SK-N-SH treated with all-trans-retinoic acid at 6 μM for 48 hours (cell line): Measurements from ENCODE around the gene PTPRO.

Source experiments
- ATAC-seq: fragments of 200-7000 bp; cut with Tn5 transposase; 3 replicates; pipeline ENCODE4 v1.9.1; 2020; ENCODE audit warnings: mild to moderate bottlenecking, moderate library complexity
- BACH2 ChIP-seq: fragments of 250-450 bp; sonication (Bioruptor Pico); IDR thresholded peaks from 2 replicates; pipeline ENCODE4 v1.9.0; 2021; ENCODE audit warnings: mild to moderate bottlenecking, borderline replicate concordance
- CREB5 ChIP-seq: fragments of 250-450 bp; sonication (Bioruptor Pico); IDR thresholded peaks from 2 replicates; pipeline ENCODE4 v1.5.1; 2020; ENCODE audit warnings: low read depth, mild to moderate bottlenecking, moderate library complexity
- CSDC2 ChIP-seq: fragments of 250-450 bp; sonication (Bioruptor Pico); IDR thresholded peaks from 2 replicates; pipeline ENCODE4 v1.5.0; 2020; ENCODE audit warnings: mild to moderate bottlenecking, moderate library complexity
- ESRRG ChIP-seq: fragments of 250-450 bp; sonication (Bioruptor Pico); IDR thresholded peaks from 2 replicates; pipeline ENCODE4 v1.6.1; 2021; ENCODE audit warnings: mild to moderate bottlenecking
- GLIS3 ChIP-seq: fragments of 250-450 bp; sonication (Bioruptor Pico); IDR thresholded peaks from 2 replicates; pipeline ENCODE4 v1.5.0; 2020; ENCODE audit warnings: mild to moderate bottlenecking, moderate library complexity
- ISL1 ChIP-seq: fragments of 250-450 bp; sonication (Bioruptor Pico); IDR thresholded peaks from 2 replicates; pipeline ENCODE4 v2.1.2; 2022; ENCODE audit warnings: mild to moderate bottlenecking, moderate library complexity
- OSR1 ChIP-seq: fragments of 250-450 bp; sonication (Bioruptor Pico); IDR thresholded peaks from 2 replicates; pipeline ENCODE4 v1.8.0; 2022; ENCODE audit warnings: moderate library complexity, mild to moderate bottlenecking, inconsistent platforms
- PATZ1 ChIP-seq: fragments of 250-450 bp; sonication (Bioruptor Pico); IDR thresholded peaks from 2 replicates; pipeline ENCODE4 v1.8.0; 2020; ENCODE audit warnings: mild to moderate bottlenecking, moderate library complexity, borderline replicate concordance
- POU6F1 ChIP-seq: fragments of 250-450 bp; sonication (Bioruptor Pico); IDR thresholded peaks from 2 replicates; pipeline ENCODE4 v1.8.0; 2021; ENCODE audit warnings: low read depth, mild to moderate bottlenecking, moderate library complexity, borderline replicate concordance
- PPARA ChIP-seq: fragments of 250-450 bp; sonication (Bioruptor Pico); IDR thresholded peaks from 2 replicates; pipeline ENCODE4 v1.5.0; 2020; ENCODE audit warnings: mild to moderate bottlenecking, borderline replicate concordance
- RARB ChIP-seq: fragments of 250-450 bp; sonication (Bioruptor Pico); IDR thresholded peaks from 2 replicates; pipeline ENCODE4 v1.8.0; 2021; ENCODE audit warnings: mild to moderate bottlenecking, moderate library complexity
- TCF4 ChIP-seq: fragments of 250-450 bp; sonication (Bioruptor Pico); IDR thresholded peaks from 2 replicates; pipeline ENCODE4 v1.8.0; 2021; ENCODE audit warnings: mild to moderate bottlenecking, moderate library complexity, borderline replicate concordance
- TOX ChIP-seq: fragments of 250-450 bp; sonication (Bioruptor Pico); IDR thresholded peaks from 2 replicates; pipeline ENCODE4 v1.8.0; 2021; ENCODE audit warnings: mild to moderate bottlenecking, moderate library complexity, borderline replicate concordance
- TSHZ2 ChIP-seq: fragments of 250-450 bp; sonication (Bioruptor Pico); IDR thresholded peaks from 2 replicates; pipeline ENCODE4 v1.5.0; 2020; ENCODE audit warnings: mild to moderate bottlenecking, moderate library complexity
- ZFP3 ChIP-seq: fragments of 250-450 bp; sonication (Bioruptor Pico); IDR thresholded peaks from 2 replicates; pipeline ENCODE4 v1.5.0; 2020; ENCODE audit warnings: mild to moderate bottlenecking, moderate library complexity
- ZFP30 ChIP-seq: fragments of 450-650 bp; formaldehyde crosslinking; IDR thresholded peaks from 2 replicates; pipeline ENCODE4 v1.5.0; 2022; ENCODE audit warnings: mild to moderate bottlenecking, moderate library complexity
- ZNF565 ChIP-seq: fragments of 450-650 bp; formaldehyde crosslinking; conservative IDR thresholded peaks from 2 replicates; pipeline ENCODE4 v1.5.0; 2020; ENCODE audit warnings: low read depth, mild to moderate bottlenecking, moderate library complexity
- ZNF8 ChIP-seq: fragments of 450-650 bp; formaldehyde crosslinking; IDR thresholded peaks from 2 replicates; pipeline ENCODE4 v1.5.0; 2020; ENCODE audit warnings: mild to moderate bottlenecking, moderate library complexity

Gene PTPRO

GRCh38 chr12:15627995-15628945 is 306.0 kb downstream of the PTPRO start:
- ATAC-seq, result peak; percentile 48
- TF ChIP-seq TOX, result no peak
- TF ChIP-seq PATZ1 (CRISPR knock-in tag), result no peak
- no peak for TF ChIP-seq RARB (CRISPR knock-in tag)
- no peak for TF ChIP-seq TSHZ2 (CRISPR knock-in tag)
- TF ChIP-seq ESRRG (CRISPR knock-in tag), result no peak
- no peak for TF ChIP-seq TCF4
- TF ChIP-seq CSDC2 (CRISPR knock-in tag), result 0 out of 2 replicates have a peak, but pooled peaks have one; percentile 58

- ATAC-seq, result peak; percentile 93
- TF ChIP-seq CSDC2 (CRISPR knock-in tag) (peak; percentile 78; the same call in 1 of the 2 replicates), ZFP30 (CRISPR knock-in tag) (no peak), ZFP3 (CRISPR knock-in tag) (peak; percentile 52), TOX (no peak), ISL1 (CRISPR knock-in tag) (peak; percentile 68)
Observed at GRCh38 chr12:15629108-15629507, 306.8 kb downstream of the PTPRO start.

GRCh38 chr12:15629761-15630160 is 307.5 kb downstream of the PTPRO start:
- ATAC-seq, result peak; percentile 29

GRCh38 chr12:15631007-15631715 is 308.9 kb downstream of the PTPRO start:
- peak; percentile 33 for ATAC-seq
- TF ChIP-seq ESRRG (CRISPR knock-in tag) (no peak), ISL1 (CRISPR knock-in tag) (peak; percentile 9; the same call in 1 of the 2 replicates), ZFP30 (CRISPR knock-in tag) (no peak), ZFP3 (CRISPR knock-in tag) (no peak)

More at GRCh38 chr12:15629761-15630160, 307.5 kb downstream of the PTPRO start:
- no peak for TF ChIP-seq POU6F1 (CRISPR knock-in tag)
- no peak for TF ChIP-seq ZNF565 (CRISPR knock-in tag)
- 0 out of 2 replicates have a peak, but pooled peaks have one; percentile 45 for TF ChIP-seq ZFP3 (CRISPR knock-in tag)
- TF ChIP-seq ZFP30 (CRISPR knock-in tag), result no peak
- TF ChIP-seq, all 23 proteins: peak for 1

- no peak for ATAC-seq
- TF ChIP-seq PATZ1 (CRISPR knock-in tag) (no peak), PPARA (no peak), ZNF8 (CRISPR knock-in tag) (no peak), BACH2 (CRISPR knock-in tag) (no peak), GLIS3 (CRISPR knock-in tag) (no peak), ZFP30 (CRISPR knock-in tag) (no peak), CREB5 (no peak), TCF4 (no peak), OSR1 (CRISPR knock-in tag) (no peak), TOX (no peak), TSHZ2 (CRISPR knock-in tag) (no peak)
Observed at GRCh38 chr12:15632708-15633107, 310.4 kb downstream of the PTPRO start.
